Tibial nerve (tissue), 3 donors: ENCODE results near the gene PLCD3.

Source experiments
- CTCF ChIP-seq, 5 experiments: fragments of 200-600 bp in 3 of 5; fragments of 450-650 bp in 2 of 5; sonication (generic) in 3 of 5; IDR thresholded peaks; one replicate each; pipeline ENCODE4 v1.5.1; 2016 to 2019; ENCODE audit warnings: antibody characterized with exemption in 5 of 5, mild to moderate bottlenecking in 3 of 5, moderate library complexity in 2 of 5
- POLR2A ChIP-seq, 2 donors: fragments of 450-650 bp; IDR thresholded peaks; one replicate each; pipeline ENCODE4 v1.6.1; 2017; ENCODE audit warnings: antibody characterized with exemption in 2 of 2, mild to moderate bottlenecking in 2 of 2, moderate library complexity in 2 of 2

GRCh38 chr17:45127207-45127547 is 5.1 kb downstream of the PLCD3 start:
- TF ChIP-seq CTCF (IDR thresholded peaks at IDR 0.05) (no peak), POLR2A (IDR thresholded peaks at IDR 0.05) (no peak)
